HG03354 (cell line): ENCODE measurements around the gene DCAF15.
"Not testable (repeated sequence)": the region's sequence is repeated elsewhere in the genome, so short reads cannot be mapped to it uniquely, and the experiment has no call there.

Experiments used
- ATAC-seq: cut with Tn5 transposase; IDR thresholded peaks from one replicate; pipeline ENCODE4 v1.9.1; 2021; ENCODE audit warnings: mild to moderate bottlenecking; ENCODE audit not compliant: unreplicated experiment, poor library complexity, severe bottlenecking

Gene DCAF15

GRCh38 chr19:13957051-13957450 lies 4.7 kb downstream of the DCAF15 start:
- no peak for ATAC-seq

DNA sequence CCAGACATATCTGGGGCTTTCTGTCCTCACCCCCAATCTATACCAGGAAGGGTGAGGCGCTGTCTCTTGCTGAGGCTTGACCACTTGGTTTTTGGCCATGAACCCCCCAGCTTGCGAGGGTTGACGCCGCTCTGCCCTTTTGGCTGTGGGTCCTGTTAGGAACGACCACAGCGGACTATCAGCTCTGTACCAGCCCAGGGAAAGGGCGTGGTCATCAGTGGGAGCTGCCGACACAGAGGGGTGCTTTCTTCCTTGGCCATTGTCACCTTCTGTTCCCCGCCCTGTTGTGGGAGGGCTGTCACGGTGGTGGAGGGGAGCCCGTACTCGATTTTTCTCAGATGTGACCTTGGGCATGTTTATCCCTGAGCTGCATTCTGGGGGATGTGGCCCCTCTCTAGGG lies 5.7 kb downstream of the DCAF15 start:
- no peak for ATAC-seq

- no peak for ATAC-seq
These were observed 7.0 kb downstream of the DCAF15 start for GRCh38 chr19:13959141-13959961.

DNA sequence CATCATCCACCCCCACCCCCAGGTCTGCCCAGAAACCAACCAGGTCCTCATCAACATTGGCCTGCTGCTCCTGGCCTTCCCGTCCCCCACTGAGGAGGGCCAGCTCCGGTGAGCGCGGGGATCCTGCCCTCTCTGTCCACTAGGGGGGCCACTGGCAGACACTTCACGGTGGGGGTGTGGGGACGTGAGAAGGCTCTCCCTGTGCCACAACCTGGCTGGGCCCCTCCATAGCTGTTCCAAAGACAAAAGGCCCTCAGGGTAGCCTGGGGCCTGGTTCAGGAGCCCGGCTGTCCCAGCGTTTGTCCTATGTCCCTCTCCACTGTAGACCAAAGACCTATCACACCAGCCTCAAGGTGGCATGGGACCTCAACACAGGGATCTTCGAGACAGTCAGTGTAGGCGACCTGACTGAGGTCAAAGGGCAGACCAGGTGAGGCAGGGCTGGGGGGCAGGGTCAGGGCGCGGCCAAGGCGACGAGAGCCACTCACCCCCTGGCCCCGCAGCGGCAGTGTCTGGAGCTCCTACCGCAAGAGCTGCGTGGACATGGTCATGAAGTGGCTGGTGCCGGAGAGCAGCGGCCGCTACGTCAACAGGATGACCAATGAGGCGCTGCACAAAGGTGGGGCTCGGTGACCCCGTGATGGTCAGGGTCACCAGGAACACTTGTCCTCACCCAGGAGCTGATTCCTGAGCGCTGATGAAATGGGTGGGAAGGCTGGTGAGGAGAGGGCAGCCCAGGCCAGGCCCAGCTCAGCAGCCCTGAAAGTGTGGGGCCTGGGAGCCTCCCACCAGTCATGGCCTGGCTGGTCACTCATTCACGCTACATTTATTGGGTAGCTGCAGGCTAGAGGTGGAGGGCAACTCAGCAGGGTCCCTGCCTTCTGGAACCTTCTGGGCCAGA lies 7.9 kb downstream of the DCAF15 start:
- no peak for ATAC-seq

DNA sequence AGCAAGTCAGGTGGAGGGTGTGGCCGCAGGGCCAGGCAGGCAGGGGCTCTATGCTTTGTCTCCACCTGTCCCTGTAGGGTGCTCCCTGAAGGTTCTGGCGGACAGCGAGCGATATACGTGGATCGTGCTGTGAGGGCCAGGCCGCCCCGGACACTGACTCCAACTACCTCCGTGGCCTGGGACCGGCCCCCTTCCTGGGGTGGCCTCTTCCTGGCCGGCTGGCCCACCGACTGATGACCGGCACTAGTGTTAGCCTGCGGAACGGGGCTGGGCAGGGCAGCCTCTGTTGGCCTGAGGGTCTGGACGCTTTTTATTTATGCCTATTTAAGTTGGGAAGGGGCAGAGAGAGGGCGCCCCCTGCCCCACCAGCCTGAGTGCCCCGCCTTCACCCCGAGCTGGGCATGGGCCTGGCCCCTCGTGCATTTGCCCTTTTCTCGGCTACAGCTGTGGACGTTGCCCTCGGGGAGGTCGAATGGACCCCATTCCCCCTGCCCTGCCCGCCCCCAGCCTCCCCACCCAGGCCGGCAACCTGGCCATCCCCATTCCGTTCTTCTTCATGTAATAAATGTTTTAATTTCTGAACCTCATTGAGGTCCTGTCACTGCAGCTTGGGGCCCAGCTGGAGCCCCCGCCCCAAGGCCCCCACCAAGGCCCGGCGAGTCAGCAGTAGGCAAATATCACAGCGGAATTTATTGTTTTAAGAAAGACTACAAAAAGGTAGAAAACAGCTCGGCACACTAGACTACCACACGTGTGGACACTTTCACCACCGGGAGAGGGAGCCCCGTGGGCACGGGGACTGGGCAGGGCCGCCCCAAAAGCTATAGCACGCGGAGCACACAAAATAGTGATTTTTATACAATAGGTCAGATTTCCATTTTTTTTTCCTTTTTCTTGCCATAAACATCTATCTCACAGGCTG lies 8.8 kb downstream of the DCAF15 start:
- ATAC-seq, result no peak

- no peak for ATAC-seq
These were observed 9.8 kb downstream of the DCAF15 start for GRCh38 chr19:13961826-13962698.

DNA sequence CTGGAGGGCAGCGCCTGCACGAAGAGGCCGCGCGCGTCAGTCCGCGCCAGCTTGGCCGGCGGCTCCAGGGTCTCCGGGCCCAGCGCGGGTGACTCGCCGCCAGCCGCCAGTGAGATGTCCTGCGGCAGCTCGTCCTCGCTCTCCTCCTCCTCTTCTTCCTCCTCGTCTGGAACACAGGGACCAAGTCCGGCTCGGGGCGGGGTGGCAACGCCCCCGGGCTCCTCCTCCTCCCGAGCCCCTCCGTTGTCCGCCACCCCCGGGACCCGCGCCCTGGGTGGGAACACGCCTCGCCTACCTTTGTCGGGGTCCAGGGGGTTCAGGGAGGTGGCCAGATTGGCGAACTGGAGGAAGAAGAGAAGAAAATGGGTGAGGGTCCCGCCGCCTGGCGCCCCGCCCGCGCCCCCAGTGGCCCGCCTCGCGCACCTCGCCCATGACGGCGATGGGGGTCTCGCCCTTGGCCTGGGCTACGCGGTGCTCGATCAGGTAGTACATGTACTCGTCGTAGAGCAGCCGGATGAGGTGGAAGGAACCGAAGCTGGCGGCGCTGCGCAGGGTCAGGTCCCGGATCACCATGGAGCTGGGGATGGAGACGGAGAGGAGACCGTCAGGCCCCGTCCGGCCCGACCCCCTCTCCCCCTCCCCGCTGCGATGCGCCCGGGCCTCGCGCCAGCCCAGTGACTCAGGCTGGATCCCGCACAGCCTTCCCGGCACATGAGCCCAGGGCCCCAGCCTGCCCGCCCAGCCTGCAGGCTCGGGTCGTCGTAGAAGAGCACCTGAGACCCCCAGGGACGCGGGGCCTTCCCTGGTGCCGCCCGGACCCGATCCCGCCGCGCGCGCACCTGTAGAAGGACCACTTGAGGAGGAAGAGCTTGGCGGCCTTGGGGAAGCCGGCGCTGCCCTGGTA lies 10.6 kb downstream of the DCAF15 start:
- ATAC-seq, result no peak

DNA sequence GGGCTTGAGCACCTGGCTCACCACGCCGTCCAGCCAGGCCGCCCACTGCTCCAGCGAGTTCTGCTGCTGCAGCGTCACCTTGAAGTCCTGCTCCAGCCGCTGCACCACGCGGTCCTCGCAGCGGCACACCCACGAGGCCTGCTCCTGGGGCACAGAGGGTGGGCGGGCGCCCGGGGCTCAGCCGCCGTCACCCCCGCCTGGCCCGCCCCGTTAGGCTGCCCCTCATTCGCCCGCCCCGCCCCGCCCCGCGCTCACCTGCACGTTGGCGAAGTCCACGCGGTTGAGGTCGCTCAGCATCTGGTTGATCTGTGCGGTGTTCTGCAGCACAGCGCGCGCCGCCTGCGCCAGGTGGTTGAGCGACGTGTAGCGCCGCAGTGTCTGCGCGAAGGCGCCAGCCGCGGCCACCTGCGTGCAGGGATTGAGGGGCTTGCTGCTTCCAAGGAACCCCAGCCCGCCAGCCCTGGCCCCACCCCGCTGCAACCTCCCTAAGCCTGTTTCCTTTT lies 11.3 kb downstream of the DCAF15 start:
- no peak for ATAC-seq

DNA sequence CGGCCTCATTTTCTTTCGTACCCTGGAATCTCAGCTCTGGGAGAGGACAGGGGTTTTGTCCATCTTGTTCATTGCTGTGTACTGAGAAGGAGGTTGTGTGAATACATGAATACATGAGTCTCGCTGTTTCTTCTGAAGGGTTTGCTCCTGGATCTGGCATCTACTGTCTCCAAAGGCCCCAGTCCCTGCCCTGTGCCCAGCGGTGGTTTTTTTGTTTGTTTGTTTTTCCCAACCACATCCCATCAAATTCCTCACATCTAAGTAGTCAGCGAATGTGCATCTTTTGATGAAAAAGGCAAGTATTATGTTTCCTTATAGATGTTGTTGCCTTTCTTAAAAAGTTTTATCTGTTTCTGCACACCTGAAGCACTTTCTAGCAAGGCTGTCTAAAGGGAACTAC lies 12.5 kb downstream of the DCAF15 start:
- no peak for ATAC-seq

GRCh38 chr19:13965377-13965896 lies 13.1 kb downstream of the DCAF15 start:
- no peak for ATAC-seq

DNA sequence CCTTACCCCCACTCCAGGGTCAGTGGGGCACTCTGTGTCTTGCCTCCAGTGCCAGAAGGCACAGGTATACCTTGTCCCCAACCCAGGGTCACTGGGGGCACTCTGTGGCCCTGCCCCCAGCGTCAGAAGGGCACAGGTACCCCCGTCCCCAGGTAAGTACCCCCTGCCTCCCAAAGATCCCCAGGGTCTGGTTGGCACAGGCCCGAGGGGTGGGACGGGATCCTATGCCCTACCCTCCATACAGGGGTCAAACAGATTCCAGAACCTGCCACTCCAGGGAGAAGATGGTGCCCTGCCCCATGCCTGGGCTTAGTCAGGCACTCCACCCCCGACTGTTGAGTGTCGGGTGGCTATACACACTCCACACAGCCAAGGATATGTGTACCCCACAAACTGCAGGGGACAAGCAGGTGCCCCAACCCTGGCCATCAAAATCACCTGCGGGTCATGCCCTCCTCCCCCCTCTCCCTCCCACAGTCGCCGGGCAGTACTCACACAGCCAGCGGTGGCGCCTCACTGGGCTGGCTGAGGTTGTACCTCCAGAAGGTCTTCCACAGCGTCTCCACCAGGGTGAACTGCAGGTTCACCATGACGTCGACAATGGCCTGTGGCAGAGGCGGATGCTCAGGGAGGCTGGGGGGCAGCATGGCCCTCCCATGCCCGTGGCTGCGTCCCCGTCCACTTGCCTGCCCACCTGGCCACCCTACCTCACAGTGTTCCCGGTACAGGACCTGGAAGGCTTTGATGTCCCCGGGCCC lies 13.8 kb downstream of the DCAF15 start:
- no peak for ATAC-seq

GRCh38 chr19:13966684-13967128 lies 14.4 kb downstream of the DCAF15 start:
- ATAC-seq, result no peak

- ATAC-seq, result not testable (repeated sequence)
These were observed 14.9 kb downstream of the DCAF15 start for GRCh38 chr19:13967206-13967605.

DNA sequence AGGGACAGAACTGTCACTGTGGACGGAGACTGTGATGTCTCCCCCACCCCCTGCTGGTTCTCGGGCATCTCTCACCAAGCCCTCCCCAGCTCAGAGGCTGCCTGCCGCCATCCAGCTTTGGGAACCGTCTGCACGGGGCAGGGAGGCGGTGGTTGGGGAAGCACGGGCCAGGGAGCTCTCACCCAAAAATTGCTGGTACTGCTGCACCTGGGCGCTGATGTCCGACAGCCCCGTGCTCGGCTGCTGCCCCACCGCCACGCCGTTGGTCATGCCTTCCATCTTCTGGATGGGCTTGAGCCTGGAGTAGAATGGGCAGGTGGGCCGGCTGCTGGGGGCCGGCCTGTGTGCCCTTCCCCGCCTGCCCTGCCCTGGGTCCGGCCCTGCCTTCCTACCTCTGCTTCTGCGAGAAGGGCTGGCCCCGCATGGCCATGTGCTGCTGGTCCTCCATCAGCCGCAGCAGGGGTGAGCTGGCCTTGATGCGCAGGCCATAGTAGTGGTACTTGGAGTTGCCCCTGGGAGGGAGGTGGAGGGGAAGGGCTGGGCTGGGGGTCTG lies 16.1 kb downstream of the DCAF15 start:
- ATAC-seq, result no peak

DNA sequence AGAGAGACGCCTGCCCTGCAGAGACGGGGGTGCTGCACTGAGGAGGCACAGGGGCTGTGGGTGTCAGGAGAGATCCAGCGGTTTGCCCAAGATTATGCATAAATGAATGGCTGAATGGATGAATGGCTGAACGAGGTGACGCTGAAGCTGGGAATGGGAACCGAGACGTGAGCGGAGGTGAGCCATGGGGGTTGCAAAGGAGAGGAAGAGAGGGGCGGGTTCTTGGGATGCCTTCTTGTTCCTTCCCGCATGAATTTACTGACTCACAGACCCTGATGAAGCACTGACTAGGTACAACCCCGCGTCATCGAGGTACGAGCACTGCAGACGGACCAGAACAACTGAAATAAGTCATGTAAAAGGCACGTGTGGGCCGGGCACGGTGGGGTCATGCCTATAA lies 16.7 kb downstream of the DCAF15 start:
- no peak for ATAC-seq

- ATAC-seq, result no peak
These were observed 17.6 kb downstream of the DCAF15 start for GRCh38 chr19:13969897-13970296.
